Measurements from ENCODE around the gene ZNF177.

Gene ZNF177

DNA sequence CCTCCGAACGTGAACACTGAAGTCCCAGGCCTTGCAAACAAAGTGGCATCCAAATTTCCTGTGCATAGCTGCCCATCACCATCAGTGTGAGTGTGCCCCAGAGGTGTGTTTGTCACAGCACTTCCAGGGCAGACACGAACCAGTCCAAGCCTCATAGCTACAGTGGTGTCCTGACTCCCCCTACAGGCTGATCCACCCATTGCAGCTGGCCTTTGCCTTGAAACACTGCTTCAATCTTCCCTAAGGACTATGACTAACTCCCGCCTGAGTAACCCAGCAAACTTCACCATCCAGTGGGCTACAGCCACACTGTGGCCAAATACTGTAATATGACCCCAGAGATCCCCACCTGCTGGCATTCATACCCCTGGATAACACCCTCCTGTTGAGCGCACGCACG is 68.7 kb downstream of the ZNF177 start:
- DNase-seq, result no peak
